ENCODE data around the gene MRRF.

DNA sequence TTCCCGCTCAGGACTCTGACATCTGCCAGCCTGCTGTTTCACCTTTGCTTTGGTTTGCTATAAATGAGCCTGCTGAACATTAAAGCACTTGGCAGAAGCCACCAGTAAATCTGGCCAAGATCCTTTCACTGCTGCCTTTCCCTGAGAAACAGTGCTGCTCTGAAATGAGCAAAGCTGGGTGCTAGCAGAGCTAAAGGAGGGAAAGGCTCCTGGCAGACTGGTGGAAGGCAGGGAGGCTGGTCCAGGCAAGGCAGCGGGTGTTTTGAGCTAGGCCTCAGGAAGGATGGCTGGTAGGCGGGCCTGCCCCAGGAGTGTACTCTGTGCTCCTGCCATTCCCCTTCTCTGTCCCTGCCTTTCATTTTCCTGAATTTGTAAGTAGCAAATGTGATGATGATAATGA lies 53.6 kb downstream of the MRRF start:
- no peak for TF ChIP-seq FOS (IDR thresholded peaks at IDR 0.05; ENCODE audit: low read depth, low read length)
- TF ChIP-seq, protein P1, sequence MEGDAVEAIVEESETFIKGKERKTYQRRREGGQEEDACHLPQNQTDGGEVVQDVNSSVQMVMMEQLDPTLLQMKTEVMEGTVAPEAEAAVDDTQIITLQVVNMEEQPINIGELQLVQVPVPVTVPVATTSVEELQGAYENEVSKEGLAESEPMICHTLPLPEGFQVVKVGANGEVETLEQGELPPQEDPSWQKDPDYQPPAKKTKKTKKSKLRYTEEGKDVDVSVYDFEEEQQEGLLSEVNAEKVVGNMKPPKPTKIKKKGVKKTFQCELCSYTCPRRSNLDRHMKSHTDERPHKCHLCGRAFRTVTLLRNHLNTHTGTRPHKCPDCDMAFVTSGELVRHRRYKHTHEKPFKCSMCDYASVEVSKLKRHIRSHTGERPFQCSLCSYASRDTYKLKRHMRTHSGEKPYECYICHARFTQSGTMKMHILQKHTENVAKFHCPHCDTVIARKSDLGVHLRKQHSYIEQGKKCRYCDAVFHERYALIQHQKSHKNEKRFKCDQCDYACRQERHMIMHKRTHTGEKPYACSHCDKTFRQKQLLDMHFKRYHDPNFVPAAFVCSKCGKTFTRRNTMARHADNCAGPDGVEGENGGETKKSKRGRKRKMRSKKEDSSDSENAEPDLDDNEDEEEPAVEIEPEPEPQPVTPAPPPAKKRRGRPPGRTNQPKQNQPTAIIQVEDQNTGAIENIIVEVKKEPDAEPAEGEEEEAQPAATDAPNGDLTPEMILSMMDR (conservative IDR thresholded peaks at IDR 0.05; ENCODE audit: low read depth, low read length): no peak
- TF ChIP-seq POLR2A (IDR thresholded peaks at IDR 0.05; ENCODE audit: low read depth, low read length): no peak
- TF ChIP-seq RAD21 (IDR thresholded peaks at IDR 0.05; ENCODE audit: low read length): no peak
- TF ChIP-seq, protein P2, sequence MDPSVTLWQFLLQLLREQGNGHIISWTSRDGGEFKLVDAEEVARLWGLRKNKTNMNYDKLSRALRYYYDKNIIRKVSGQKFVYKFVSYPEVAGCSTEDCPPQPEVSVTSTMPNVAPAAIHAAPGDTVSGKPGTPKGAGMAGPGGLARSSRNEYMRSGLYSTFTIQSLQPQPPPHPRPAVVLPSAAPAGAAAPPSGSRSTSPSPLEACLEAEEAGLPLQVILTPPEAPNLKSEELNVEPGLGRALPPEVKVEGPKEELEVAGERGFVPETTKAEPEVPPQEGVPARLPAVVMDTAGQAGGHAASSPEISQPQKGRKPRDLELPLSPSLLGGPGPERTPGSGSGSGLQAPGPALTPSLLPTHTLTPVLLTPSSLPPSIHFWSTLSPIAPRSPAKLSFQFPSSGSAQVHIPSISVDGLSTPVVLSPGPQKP (IDR thresholded peaks at IDR 0.05; ENCODE audit: borderline replicate concordance, low read depth, low read length): no peak
- TF ChIP-seq RFX5 (IDR thresholded peaks at IDR 0.05; ENCODE audit: low read depth, low read length): no peak

Measured in IMR-90 (cell line).